WI38 (cell line): ENCODE data around the gene PHYHD1.

ENCODE experiments used
- H3K4me3 ChIP-seq: 2 replicates; pipeline ENCODE4 v1.5.1; 2011; ENCODE audit warnings: low read depth, mild to moderate bottlenecking, control low read depth, low read length
- CTCF ChIP-seq: IDR thresholded peaks from 2 replicates; pipeline ENCODE4 v1.5.1; 2012; ENCODE audit warnings: low read depth, mild to moderate bottlenecking, control low read depth, low read length

The PHYHD1 gene

GRCh38 chr9:128909859-128910258 lies 10.9 kb upstream of the PHYHD1 start:
- no peak for TF ChIP-seq CTCF
- H3K4me3 ChIP-seq: no peak overlapping the region

- no peak overlapping the region for H3K4me3 ChIP-seq
- no peak for TF ChIP-seq CTCF
Measured at GRCh38 chr9:128910906-128911305, 9.9 kb upstream of the PHYHD1 start.

- no peak for TF ChIP-seq CTCF
- H3K4me3 ChIP-seq: no peak overlapping the region
Measured at GRCh38 chr9:128911529-128912035, 9.2 kb upstream of the PHYHD1 start.

GRCh38 chr9:128912270-128912853 lies 8.4 kb upstream of the PHYHD1 start:
- H3K4me3 ChIP-seq: no peak overlapping the region
- no peak for TF ChIP-seq CTCF

GRCh38 chr9:128913048-128913900 lies 7.5 kb upstream of the PHYHD1 start:
- H3K4me3 ChIP-seq: no peak overlapping the region
- no peak for TF ChIP-seq CTCF

GRCh38 chr9:128913995-128914772 lies 6.6 kb upstream of the PHYHD1 start:
- no peak overlapping the region for H3K4me3 ChIP-seq
- no peak for TF ChIP-seq CTCF

GRCh38 chr9:128916204-128916603 lies 4.6 kb upstream of the PHYHD1 start:
- H3K4me3 ChIP-seq: no peak overlapping the region
- TF ChIP-seq CTCF: no peak
